Stomach smooth muscle (tissue), 2 donors: ENCODE results near the gene MIF.
A peak's percentile ranks its signal among the peaks of the same experiment; 100 is the strongest.
"Not testable (repeated sequence)": the region's sequence is repeated elsewhere in the genome, so short reads cannot be mapped to it uniquely, and the experiment has no call there.

Experiments
- H3K27ac ChIP-seq: one replicate; pipeline ENCODE4 v1.7.0; 2013; ENCODE audit warnings: mild to moderate bottlenecking, low read length, inconsistent platforms
- H3K27me3 ChIP-seq, 2 donors: one replicate each; pipeline ENCODE4 v1.7.0; 2013; ENCODE audit warnings: low read length in 2 of 2; ENCODE audit not compliant: insufficient read depth in 2 of 2, control insufficient read depth in 1 of 2
- H3K36me3 ChIP-seq, 2 donors: one replicate each; pipeline ENCODE4 v1.7.0; 2013; ENCODE audit warnings: low read length in 2 of 2; ENCODE audit not compliant: control insufficient read depth in 2 of 2, insufficient read depth in 2 of 2
- H3K4me1 ChIP-seq: one replicate; pipeline ENCODE4 v1.7.0; 2013; ENCODE audit warnings: low read length; ENCODE audit not compliant: control insufficient read depth, insufficient read depth
- H3K4me3 ChIP-seq, 2 donors: one replicate each; pipeline ENCODE4 v1.7.0; 2013; ENCODE audit warnings: low read length in 2 of 2
- H3K9ac ChIP-seq, 2 donors: one replicate each; pipeline ENCODE4 v1.7.0; 2013; ENCODE audit warnings: low read length in 2 of 2, mild to moderate bottlenecking in 1 of 2
- H3K9me3 ChIP-seq, 2 donors: one replicate each; pipeline ENCODE4 v1.7.0; 2013; ENCODE audit warnings: low read length in 2 of 2; ENCODE audit not compliant: control insufficient read depth in 2 of 2
- donor health status: healthy.
- donor health status: Pancreatic carcinoma.

Gene MIF

DNA sequence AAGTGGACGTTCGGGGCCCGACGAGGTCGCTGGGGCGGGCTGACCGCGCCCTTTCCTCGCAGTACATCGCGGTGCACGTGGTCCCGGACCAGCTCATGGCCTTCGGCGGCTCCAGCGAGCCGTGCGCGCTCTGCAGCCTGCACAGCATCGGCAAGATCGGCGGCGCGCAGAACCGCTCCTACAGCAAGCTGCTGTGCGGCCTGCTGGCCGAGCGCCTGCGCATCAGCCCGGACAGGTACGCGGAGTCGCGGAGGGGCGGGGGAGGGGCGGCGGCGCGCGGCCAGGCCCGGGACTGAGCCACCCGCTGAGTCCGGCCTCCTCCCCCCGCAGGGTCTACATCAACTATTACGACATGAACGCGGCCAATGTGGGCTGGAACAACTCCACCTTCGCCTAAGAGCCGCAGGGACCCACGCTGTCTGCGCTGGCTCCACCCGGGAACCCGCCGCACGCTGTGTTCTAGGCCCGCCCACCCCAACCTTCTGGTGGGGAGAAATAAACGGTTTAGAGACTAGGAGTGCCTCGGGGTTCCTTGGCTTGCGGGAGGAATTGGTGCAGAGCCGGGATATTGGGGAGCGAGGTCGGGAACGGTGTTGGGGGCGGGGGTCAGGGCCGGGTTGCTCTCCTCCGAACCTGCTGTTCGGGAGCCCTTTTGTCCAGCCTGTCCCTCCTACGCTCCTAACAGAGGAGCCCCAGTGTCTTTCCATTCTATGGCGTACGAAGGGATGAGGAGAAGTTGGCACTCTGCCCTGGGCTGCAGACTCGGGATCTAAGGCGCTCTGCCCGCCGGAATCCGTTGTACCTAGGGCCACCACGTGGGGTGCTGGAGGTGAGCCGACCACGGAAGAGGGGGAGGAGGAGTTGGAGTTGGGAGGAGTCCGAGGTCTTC lies 771 bp downstream of the MIF start:
- no peaks in the 10 kb centered on the region for H3K9me3 ChIP-seq
- peak overlapping the region; percentile 79 for H3K27ac ChIP-seq
- peak overlapping the region; percentile 61 to 82 for H3K4me3 ChIP-seq
- H3K27me3 ChIP-seq: no peaks in the 10 kb centered on the region
- H3K9ac ChIP-seq: peak overlapping the region; percentile 47 to 51
- H3K36me3 ChIP-seq: peaks cover 4% of the 10 kb centered on the region in 2 donors
- H3K4me1 ChIP-seq: peaks cover 30% of the 10 kb centered on the region

DNA sequence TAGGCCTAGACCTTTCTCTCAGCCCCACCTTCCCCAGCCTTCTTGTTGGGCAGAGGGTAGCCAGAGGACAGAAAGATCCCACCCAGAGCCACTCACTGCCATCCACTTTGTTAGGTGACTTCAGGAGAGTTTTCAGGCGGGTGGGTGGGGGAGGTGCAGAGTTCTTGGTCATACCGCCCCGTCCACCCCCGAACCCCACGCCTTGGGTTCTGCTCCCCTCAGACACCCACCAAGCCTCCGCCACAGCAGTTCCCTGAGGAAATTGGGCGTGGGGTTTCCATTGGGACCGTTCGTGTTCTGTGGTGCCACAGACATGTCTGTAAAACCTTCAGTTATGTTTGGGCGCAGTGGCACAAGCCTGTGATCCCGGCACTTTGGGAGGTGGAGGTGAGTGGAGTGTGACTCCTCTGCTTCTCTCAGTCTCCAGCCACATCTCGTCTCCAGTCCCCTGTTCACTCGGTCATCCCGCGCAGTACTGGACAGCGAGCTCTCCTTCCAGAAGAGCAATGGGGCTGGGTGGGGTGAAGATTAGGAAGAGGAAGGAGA lies 1.5 kb downstream of the MIF start:
- Histone ChIP-seq H3K27ac (peak overlapping the region; percentile 79), H3K4me1 (peaks cover 30% of the 10 kb centered on the region), H3K4me3 (peak overlapping the region; percentile 61 to 82), H3K9ac (peak overlapping the region in 1 of 2 donors; percentile 51), H3K36me3 (peaks cover 4% of the 10 kb centered on the region in 2 donors), H3K27me3 (no peaks in the 10 kb centered on the region), H3K9me3 (no peaks in the 10 kb centered on the region)

DNA sequence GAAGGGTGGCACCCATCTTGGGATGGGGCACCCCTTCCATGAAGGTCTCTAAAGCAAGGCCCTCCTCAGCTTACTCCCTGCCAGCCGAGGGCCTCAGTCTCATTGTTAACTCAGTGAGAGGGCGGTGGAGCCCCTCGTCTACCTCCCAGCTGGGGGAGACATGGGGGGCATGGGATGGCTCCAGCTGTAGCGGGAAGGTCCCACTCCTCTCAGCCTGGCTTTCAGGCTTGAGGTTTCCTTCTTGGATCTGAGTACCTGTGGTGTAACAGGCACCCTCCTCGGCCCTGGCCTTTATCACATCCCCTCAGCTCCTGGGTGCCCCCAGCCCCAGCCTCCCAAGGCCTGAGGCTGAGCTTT lies 2.0 kb downstream of the MIF start:
- Histone ChIP-seq H3K27me3 (no peaks in the 10 kb centered on the region), H3K27ac (no peak overlapping the region), H3K4me1 (peaks cover 30% of the 10 kb centered on the region), H3K4me3 (no peak overlapping the region), H3K9me3 (no peaks in the 10 kb centered on the region), H3K9ac (no peak overlapping the region), H3K36me3 (peaks cover 4% of the 10 kb centered on the region in 2 donors)

DNA sequence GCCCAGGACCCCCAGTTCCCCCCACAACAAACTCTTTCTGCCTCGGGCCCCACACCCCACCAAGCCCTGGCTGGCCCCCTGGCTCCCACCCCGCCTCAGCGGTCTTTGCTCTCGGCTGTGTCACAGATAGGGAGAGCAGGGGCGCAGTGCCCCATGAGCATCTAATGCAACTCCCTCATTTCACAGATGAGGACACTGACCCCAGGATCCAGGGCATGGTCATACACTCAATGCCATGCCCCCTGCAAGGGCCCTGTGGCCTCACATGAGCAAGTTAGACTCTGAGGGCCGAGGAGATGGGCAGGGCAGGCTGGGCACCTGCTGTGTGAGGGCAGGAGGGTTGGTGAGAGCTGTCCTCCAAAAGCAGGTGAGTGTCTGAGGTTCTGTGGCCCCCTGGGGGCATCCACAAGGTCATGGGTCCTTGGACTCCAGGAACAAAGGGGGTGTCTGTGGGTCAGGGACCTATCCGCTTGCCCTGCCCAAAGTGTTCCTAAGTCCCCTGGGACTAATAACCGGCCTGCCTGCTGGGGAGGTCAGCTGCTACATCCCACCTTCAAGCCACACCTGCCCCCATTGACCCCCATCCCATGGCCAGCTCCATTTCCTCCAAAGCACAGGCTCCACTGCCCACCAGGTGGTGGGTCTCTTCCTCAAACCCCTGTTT lies 2.5 kb downstream of the MIF start:
- H3K9ac ChIP-seq: no peak overlapping the region
- no peaks in the 10 kb centered on the region for H3K27me3 ChIP-seq
- peaks cover 30% of the 10 kb centered on the region for H3K4me1 ChIP-seq
- no peaks in the 10 kb centered on the region for H3K9me3 ChIP-seq
- no peak overlapping the region for H3K27ac ChIP-seq
- H3K4me3 ChIP-seq: no peak overlapping the region
- H3K36me3 ChIP-seq: peaks cover 4% of the 10 kb centered on the region in 2 donors

DNA sequence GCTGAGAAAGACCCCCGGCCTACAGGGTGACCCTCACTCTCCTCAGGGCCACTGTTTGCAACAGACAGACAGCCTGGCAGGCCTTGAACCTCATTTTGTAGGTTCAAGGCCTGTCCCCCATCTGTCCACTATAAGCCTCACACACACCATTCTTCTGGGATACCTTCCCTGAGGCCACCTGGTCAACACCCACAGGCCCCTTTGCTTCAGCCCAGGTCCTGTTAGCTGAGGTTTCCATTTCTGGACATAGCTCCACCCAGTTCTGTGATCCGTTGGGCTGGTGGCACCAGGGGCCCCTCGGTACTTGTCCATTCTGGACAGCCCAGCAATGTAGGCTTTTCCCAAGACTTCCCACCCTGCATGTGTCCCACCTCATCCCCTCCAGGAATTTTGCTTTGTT lies 3.1 kb downstream of the MIF start:
- no peak overlapping the region for H3K9ac ChIP-seq
- H3K27me3 ChIP-seq: no peaks in the 10 kb centered on the region
- no peak overlapping the region for H3K4me3 ChIP-seq
- peaks cover 30% of the 10 kb centered on the region for H3K4me1 ChIP-seq
- H3K36me3 ChIP-seq: peaks cover 4% of the 10 kb centered on the region in 2 donors
- H3K9me3 ChIP-seq: no peaks in the 10 kb centered on the region
- H3K27ac ChIP-seq: no peak overlapping the region

DNA sequence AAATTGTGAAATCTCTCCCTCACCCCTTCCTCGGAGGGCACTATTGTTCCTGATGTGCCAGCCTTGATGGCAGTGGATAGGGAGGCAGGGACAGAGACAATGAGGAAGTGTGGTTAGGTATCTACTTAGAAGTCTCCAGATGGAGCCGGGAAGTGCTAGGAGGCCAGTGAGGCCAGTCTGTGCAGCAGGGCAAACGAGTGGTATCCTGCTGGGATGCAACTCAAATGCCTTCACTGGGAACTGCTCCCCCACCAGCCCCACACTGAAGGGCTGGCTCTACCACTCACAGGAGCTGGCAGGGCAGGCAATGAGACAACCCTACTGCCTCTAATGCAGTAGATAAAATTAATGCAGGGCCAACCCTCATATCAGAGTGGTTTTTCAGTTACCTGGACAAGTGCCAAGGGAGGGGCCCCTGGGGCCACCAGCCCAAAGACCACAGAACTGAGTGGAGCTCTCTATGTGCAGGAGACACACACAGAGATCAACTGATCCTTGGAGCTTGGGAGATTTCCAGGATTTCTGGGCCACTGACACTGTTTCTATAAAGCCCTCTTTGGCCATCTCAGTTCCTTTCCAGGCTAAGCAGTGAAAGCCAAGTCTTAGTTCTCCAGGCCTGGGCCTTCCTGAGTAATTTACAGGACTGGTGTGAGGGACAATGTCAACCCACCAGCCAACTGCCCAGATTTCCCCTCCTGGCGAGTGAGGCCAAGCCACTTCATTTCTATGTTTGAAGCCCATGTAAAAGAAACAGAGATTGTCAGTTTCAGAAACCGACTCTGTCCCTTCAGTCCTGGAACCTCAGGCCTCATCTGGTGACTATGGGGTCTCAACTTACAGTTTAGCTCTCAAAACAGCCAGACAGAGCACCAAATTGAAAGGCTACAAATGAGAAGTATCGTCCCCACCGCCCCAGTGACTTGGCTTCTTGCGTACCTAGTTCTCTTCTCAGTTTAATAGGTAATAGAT lies 4.1 kb downstream of the MIF start:
- no peaks in the 10 kb centered on the region for H3K27me3 ChIP-seq
- H3K9ac ChIP-seq: no peak overlapping the region
- H3K36me3 ChIP-seq: peaks cover 4% of the 10 kb centered on the region in 2 donors
- H3K4me1 ChIP-seq: peaks cover 30% of the 10 kb centered on the region
- H3K4me3 ChIP-seq: no peak overlapping the region
- H3K27ac ChIP-seq: no peak overlapping the region
- no peaks in the 10 kb centered on the region for H3K9me3 ChIP-seq

DNA sequence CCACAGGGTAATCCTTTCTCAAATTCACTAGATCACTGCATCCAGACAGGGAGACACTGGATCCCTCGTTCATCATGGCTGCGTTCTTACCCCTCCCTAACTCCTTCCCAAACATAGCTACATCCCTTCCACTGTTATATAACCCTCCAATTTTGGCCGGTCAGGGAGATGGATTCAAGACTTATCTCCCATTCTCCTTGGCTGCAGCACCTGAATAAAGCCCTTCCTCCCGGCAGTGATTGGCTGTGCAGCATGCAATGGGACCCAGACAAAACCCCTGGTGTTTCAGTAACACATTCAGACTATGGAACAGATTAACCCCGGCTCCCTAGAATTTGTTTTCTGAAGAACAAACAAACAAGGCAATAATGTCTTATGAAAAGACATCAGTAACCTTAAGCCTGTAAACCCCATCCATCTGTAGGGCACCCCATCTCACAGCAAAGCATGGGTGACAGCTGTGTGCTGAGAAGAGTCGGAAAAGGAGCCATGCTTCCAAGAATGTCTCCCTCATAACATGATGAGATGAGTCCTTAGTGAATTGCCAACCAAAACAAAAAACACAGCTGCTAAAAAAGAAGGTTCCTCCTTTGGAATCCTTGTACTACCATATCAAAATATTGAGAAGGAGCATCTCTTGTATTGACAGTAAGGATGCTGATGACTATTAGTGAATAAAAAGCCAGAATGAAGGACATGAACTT lies 5.0 kb downstream of the MIF start:
- H3K9ac ChIP-seq: no peak overlapping the region
- H3K9me3 ChIP-seq: no peaks in the 10 kb centered on the region
- no peaks in the 10 kb centered on the region for H3K27me3 ChIP-seq
- H3K4me3 ChIP-seq: no peak overlapping the region
- H3K27ac ChIP-seq: no peak overlapping the region
- H3K4me1 ChIP-seq: peaks cover 24% of the 10 kb centered on the region
- H3K36me3 ChIP-seq: peaks cover 4% of the 10 kb centered on the region in 2 donors

DNA sequence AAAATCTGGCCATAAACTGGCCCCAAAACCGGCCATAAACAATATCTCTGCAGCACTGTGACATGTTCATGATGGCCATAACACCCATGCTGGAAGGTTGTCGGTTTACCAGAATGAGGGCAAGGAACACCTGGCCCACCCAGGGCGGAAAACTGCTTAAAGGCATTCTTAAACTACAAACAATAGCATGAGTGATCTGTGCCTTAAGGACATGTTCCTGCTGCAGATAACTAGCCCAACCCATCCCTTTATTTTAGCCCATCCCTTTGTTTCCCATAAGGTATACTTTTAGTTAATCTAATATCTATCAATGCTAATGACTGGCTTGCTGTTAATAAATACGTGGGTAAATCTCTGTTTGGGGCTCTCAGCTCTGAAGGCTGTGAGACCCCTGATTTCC lies 6.0 kb downstream of the MIF start:
- H3K4me3 ChIP-seq, H3K9me3 ChIP-seq, H3K27ac ChIP-seq, H3K36me3 ChIP-seq, H3K27me3 ChIP-seq, H3K9ac ChIP-seq: not testable (repeated sequence)
- H3K4me1 ChIP-seq: peaks cover 16% of the 10 kb centered on the region

DNA sequence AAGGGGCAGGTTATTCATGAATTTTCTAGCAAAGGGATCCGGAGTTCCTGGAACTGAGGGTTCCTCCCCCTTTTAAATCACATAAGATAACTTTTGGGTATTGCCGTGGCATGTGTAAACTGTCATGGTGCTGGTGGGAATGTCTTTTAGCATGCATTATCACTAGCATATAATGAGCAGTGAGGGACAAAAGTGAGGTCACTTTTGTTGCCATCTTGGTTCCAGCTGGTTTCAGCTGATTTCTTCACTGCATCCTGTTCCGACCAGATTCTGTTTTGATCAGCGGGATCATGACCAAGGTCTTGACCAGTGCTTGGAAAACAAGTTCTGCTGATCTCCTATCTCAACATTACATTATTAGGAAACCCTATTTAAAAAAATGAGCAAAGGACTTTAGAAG lies 7.4 kb downstream of the MIF start:
- no peaks in the 10 kb centered on the region for H3K27me3 ChIP-seq
- no peak overlapping the region for H3K27ac ChIP-seq
- H3K9ac ChIP-seq: no peak overlapping the region
- peaks cover 2% of the 10 kb centered on the region for H3K4me1 ChIP-seq
- no peaks in the 10 kb centered on the region for H3K9me3 ChIP-seq
- no peak overlapping the region for H3K4me3 ChIP-seq
- H3K36me3 ChIP-seq: peaks cover 1 to 4% of the 10 kb centered on the region in 2 donors
